HG03066 (cell line): ENCODE measurements around the gene AHDC1.
"Not testable (repeated sequence)": the region's sequence is repeated elsewhere in the genome, so short reads cannot be mapped to it uniquely, and the experiment has no call there.

Source experiments
- ATAC-seq: cut with Tn5 transposase; IDR thresholded peaks from one replicate; pipeline ENCODE4 v1.9.1; 2021; ENCODE audit warnings: low read depth; ENCODE audit not compliant: unreplicated experiment

Gene AHDC1

GRCh38 chr1:27603681-27604578, at the start of gene AHDC1:
AHDC1 (minus strand) TSS chr1:27604144; CDS start chr1:27552115, 52,029 bp downstream.
- peak; percentile 56 for ATAC-seq

GRCh38 chr1:27652111-27652864, 48.3 kb upstream of the AHDC1 start:
- ATAC-seq = no peak

GRCh38 chr1:27650539-27651175, 46.7 kb upstream of the AHDC1 start:
- ATAC-seq = no peak

GRCh38 chr1:27650171-27650538, 46.2 kb upstream of the AHDC1 start:
- ATAC-seq = no peak

GRCh38 chr1:27649306-27649635, 45.3 kb upstream of the AHDC1 start:
- no peak for ATAC-seq

GRCh38 chr1:27648602-27649305, 44.8 kb upstream of the AHDC1 start:
- ATAC-seq = no peak

- no peak for ATAC-seq
Observed at GRCh38 chr1:27647328-27647727, 43.4 kb upstream of the AHDC1 start.

- no peak for ATAC-seq
Observed at GRCh38 chr1:27646676-27647075, 42.7 kb upstream of the AHDC1 start.

- ATAC-seq = no peak
Observed at GRCh38 chr1:27645071-27645415, 41.1 kb upstream of the AHDC1 start.

GRCh38 chr1:27644369-27645070, 40.6 kb upstream of the AHDC1 start:
- no peak for ATAC-seq

- ATAC-seq = no peak
Observed at GRCh38 chr1:27643600-27644368, 39.8 kb upstream of the AHDC1 start.

GRCh38 chr1:27640514-27640913, 36.6 kb upstream of the AHDC1 start:
- not testable (repeated sequence) for ATAC-seq

GRCh38 chr1:27638805-27639204, 34.9 kb upstream of the AHDC1 start:
- ATAC-seq = no peak

- no peak for ATAC-seq
Observed at GRCh38 chr1:27638047-27638734, 34.2 kb upstream of the AHDC1 start.

- no peak for ATAC-seq
Observed at GRCh38 chr1:27635396-27636142, 31.6 kb upstream of the AHDC1 start.

- no peak for ATAC-seq
Observed at GRCh38 chr1:27634985-27635367, 31.0 kb upstream of the AHDC1 start, which contains the start of gene FGR. FGR (minus strand) TSS chr1:27635185; CDS start chr1:27623916, 11,269 bp downstream.

GRCh38 chr1:27634177-27634984, 30.4 kb upstream of the AHDC1 start:
- no peak for ATAC-seq
